Adrenal gland (tissue), 12 donors: ENCODE results near the gene GLS. TPM values are rescaled to one million over a fixed set of nuclear protein-coding genes. Genes with fewer than 3 reads are reported as not detected.

Source experiments
- DNase-seq, 7 donors: peaks; one replicate each; pipeline ENCODE4 v3.0.0-alpha.2; 2019 to 2020
- H3K27ac ChIP-seq, 5 donors: fragments of 200-600 bp; sonication (generic) in 4 of 5; 1 replicate in 3 of 5; 2 replicates in 2 of 5; pipeline versions ENCODE4 v1.5.1 to v1.8.0; 2016 to 2020; ENCODE audit warnings: mild to moderate bottlenecking in 1 of 5
- H3K27me3 ChIP-seq: fragments of 200-600 bp; 2 replicates; pipeline ENCODE4 v1.8.0; 2021
- H3K36me3 ChIP-seq, 2 donors: fragments of 200-600 bp; replicated peaks in 1 of 2; 1 replicate in 1 of 2; 2 replicates in 1 of 2; pipeline versions ENCODE4 v1.5.1 to v1.8.0; 2018 to 2022
- H3K4me1 ChIP-seq, 2 donors: fragments of 200-600 bp; replicated peaks in 1 of 2; 1 replicate in 1 of 2; 2 replicates in 1 of 2; pipeline versions ENCODE4 v1.5.1 to v1.8.0; 2018 to 2021
- H3K4me3 ChIP-seq, 4 donors: fragments of 200-600 bp; sonication (generic) in 3 of 4; one replicate each; pipeline ENCODE4 v1.5.1; 2016 to 2018
- H3K9me3 ChIP-seq, 3 donors: fragments of 200-600 bp; sonication (generic) in 1 of 3; replicated peaks in 1 of 3; 1 replicate in 2 of 3; 2 replicates in 1 of 3; pipeline versions ENCODE4 v1.5.1 to v1.8.0; 2016 to 2021
- CTCF ChIP-seq, 6 experiments: fragments of 450-650 bp in 4 of 6; fragments of 200-600 bp in 2 of 6; sonication (generic) in 1 of 6; IDR thresholded peaks; 1 replicate in 5 of 6; 2 replicates in 1 of 6; pipeline versions ENCODE4 v1.5.1 to v1.8.0; 2016 to 2021; ENCODE audit warnings: antibody characterized with exemption in 6 of 6, mild to moderate bottlenecking in 2 of 6, moderate library complexity in 1 of 6
- POLR2A ChIP-seq, 2 donors: fragments of 450-650 bp; IDR thresholded peaks; one replicate each; pipeline ENCODE4 v1.6.1; 2017; ENCODE audit warnings: antibody characterized with exemption in 2 of 2, mild to moderate bottlenecking in 2 of 2, moderate library complexity in 1 of 2
- WGBS, 4 donors: extraction: QIAGEN DNeasy Blood & Tissue Kit in 2 of 4; methylation state at CpG; one replicate each; pipeline versions ENCODE4 v1.1.5 to v1.1.7; 2013 to 2017; 5-methylcytosine and 5-hydroxymethylcytosine counted together
- intact Hi-C, 2 donors: fragments of 100-400 bp; cut with DNase I; formaldehyde crosslinking; loops; one replicate each; pipeline versions ENCODE4 v1.14.1 to v1.15.0; 2022 to 2023
- polyA plus RNA-seq, 3 donors: library from polyadenylated mRNA; stranded (reverse); fragments of 200-250 nt in 2 of 3; fragments of 350-450 nt in 1 of 3; fragmentation: Illumina TruSeq in 1 of 3; extraction: RNeasy Lipid Tissue Mini Kit (QIAGEN cat#74804) in 1 of 3; gene quantifications; one replicate each; pipeline ENCODE4 v1.2.3, GENCODE V29; 2013 to 2014
- total RNA-seq, 9 donors: library from RNA; depleted of rRNA in 4 of 9; stranded (reverse); fragments of >200 nt in 4 of 9; fragments of 120-200 nt in 1 of 9; fragmentation: NEBNext Ultra II Directional in 1 of 9; extraction: Animal tissue kit (Norgen Biotek cat#: 25700) in 1 of 9; gene quantifications; one replicate each; pipeline versions ENCODE4 v1.1.0 to v1.2.4, GENCODE V29; 2013 to 2023
- donor health status: healthy with polysubstance abuse.
- donor health status: Bipolar disorder and iron deficiency.
- donor health status: DM: yes; HTN: yes; CAD: no.
- donor health status: DM: no; HTN: no; CAD: no.
- donor health status: DM: no; HTN: no; CAD: no.
- donor health status: DM: yes; HTN: yes; CAD: no.

GLS gene
- total and polyA plus RNA-seq, 12 donors, result 55.3 to 527 (median 254) TPM

DNA sequence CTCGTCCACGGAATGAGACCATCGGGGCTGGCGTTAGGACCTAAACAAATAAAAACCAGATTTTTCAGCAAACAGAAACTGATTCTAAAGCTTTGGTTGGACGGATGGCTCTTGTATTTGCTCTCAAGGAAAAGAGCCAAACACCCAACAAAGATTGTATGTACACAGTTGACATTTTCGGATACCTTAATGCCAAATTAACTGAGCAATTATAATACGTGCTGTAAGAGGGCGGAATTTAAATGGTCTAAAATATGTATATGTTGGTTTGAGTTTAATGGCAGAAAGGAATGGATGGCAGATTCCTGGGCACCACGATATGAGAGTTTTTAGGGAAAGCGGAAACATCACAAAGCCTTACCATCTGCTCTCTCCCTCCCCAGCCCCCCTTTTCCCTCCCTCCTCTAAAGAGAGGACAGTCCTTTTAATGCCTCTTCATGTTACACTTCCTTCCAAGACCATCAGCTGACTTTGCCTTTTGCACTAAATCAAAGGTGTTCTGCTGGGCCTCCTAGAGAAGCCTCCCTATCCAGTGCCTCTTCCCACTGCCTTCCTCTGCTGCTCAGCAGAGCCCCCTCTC, 100.1 kb downstream of the GLS start:
- H3K4me3 ChIP-seq, result no peak overlapping the region
- intact Hi-C loops, result no loop called here
- no peak for TF ChIP-seq CTCF (IDR thresholded peaks at IDR 0.05)
- TF ChIP-seq POLR2A (IDR thresholded peaks at IDR 0.05), result no peak
- H3K27me3 ChIP-seq, result no peaks in the 10 kb centered on the region
- no peak for DNase-seq
- WGBS, 4 donors, result 79 to 85% (median 84%) methylated on average over 10 of the region's 10 CpGs
- H3K27ac ChIP-seq, result peak overlapping the region in 2 of 5 donors; percentile 26 to 73
- no peaks in the 10 kb centered on the region for H3K4me1 ChIP-seq
- peaks cover 0 to 99% of the 10 kb centered on the region in 2 donors for H3K36me3 ChIP-seq
- no peaks in the 10 kb centered on the region for H3K9me3 ChIP-seq

- Histone ChIP-seq H3K4me1 (no peaks in the 10 kb centered on the region), H3K9me3 (no peaks in the 10 kb centered on the region), H3K27me3 (no peaks in the 10 kb centered on the region), H3K4me3 (no peak overlapping the region), H3K36me3 (peaks cover 0 to 99% of the 10 kb centered on the region in 2 donors), H3K27ac (no peak overlapping the region)
- no peak for DNase-seq
- intact Hi-C loops, result no loop called here
- 86 to 88% (median 87%) methylated on average over 6 of the region's 6 CpGs for WGBS, 4 donors
- no peak for TF ChIP-seq CTCF (IDR thresholded peaks at IDR 0.05)
- TF ChIP-seq POLR2A (IDR thresholded peaks at IDR 0.05), result no peak
Observed at GRCh38 chr2:190981333-190981732, 100.7 kb downstream of the GLS start.

GRCh38 chr2:190981733-190982132, 101.1 kb downstream of the GLS start:
- Histone ChIP-seq H3K9me3 (no peaks in the 10 kb centered on the region), H3K27ac (no peak overlapping the region), H3K4me3 (no peak overlapping the region), H3K36me3 (peaks cover 0 to 99% of the 10 kb centered on the region in 2 donors), H3K27me3 (no peaks in the 10 kb centered on the region), H3K4me1 (no peaks in the 10 kb centered on the region)
- 89 to 93% (median 91%) methylated on average over 1 of the region's 1 CpG for WGBS, 4 donors
- no peak for DNase-seq
- intact Hi-C loops, result no loop called here
- TF ChIP-seq POLR2A (IDR thresholded peaks at IDR 0.05), result no peak
- TF ChIP-seq CTCF (IDR thresholded peaks at IDR 0.05), result no peak

DNA sequence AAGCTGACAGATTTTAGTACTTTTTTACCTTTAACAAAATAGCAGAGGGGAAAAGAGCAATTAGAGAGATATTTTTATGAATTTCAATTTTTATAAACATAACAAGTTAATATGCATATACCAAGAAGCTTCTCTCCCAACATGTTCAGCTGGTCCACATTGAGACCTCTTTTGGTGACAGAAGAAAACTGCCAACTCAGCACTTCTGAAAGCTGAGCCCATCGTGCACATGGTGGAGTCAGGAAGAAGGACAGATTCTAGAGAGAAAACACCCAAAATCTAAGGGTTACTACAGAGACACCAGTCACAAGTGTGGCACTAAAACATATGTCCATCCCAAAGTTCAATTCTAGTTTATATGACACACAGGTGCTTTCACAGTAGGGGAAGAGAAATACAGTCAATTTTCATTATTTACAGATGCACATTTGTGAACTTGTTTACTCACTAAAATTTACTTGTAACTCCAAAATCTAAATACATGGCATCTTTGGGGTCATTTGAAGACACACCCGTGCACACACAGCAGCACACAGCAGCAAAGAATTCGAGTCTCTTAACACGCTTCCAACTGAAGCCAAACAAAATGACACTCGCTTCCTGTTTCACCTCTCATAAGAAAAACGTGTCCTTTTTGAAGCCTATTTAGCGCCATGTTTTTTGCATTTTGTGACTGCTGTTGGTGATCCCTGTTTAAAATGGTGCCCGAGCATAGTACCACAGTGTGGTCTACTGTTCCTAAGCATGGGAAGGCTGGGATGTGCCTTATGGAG, 101.8 kb downstream of the GLS start:
- WGBS, 4 donors, result 88 to 91% (median 91%) methylated on average over 8 of the region's 8 CpGs
- TF ChIP-seq POLR2A (IDR thresholded peaks at IDR 0.05), result no peak
- TF ChIP-seq CTCF (IDR thresholded peaks at IDR 0.05), result no peak
- Histone ChIP-seq H3K4me3 (no peak overlapping the region), H3K4me1 (no peaks in the 10 kb centered on the region), H3K36me3 (peaks cover 0 to 99% of the 10 kb centered on the region in 2 donors), H3K9me3 (no peaks in the 10 kb centered on the region), H3K27ac (no peak overlapping the region), H3K27me3 (no peaks in the 10 kb centered on the region)
- intact Hi-C loops, result no loop called here
- no peak for DNase-seq
